GM21367 (cell line): ENCODE data around the gene CLRN1.
"Not testable (repeated sequence)": the region's sequence is repeated elsewhere in the genome, so short reads cannot be mapped to it uniquely, and the experiment has no call there.

Experiments used
- ATAC-seq: cut with Tn5 transposase; IDR thresholded peaks from one replicate; pipeline ENCODE4 v1.9.1; 2021; ENCODE audit not compliant: unreplicated experiment

Gene CLRN1, protein sequence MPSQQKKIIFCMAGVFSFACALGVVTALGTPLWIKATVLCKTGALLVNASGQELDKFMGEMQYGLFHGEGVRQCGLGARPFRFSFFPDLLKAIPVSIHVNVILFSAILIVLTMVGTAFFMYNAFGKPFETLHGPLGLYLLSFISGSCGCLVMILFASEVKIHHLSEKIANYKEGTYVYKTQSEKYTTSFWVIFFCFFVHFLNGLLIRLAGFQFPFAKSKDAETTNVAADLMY

DNA sequence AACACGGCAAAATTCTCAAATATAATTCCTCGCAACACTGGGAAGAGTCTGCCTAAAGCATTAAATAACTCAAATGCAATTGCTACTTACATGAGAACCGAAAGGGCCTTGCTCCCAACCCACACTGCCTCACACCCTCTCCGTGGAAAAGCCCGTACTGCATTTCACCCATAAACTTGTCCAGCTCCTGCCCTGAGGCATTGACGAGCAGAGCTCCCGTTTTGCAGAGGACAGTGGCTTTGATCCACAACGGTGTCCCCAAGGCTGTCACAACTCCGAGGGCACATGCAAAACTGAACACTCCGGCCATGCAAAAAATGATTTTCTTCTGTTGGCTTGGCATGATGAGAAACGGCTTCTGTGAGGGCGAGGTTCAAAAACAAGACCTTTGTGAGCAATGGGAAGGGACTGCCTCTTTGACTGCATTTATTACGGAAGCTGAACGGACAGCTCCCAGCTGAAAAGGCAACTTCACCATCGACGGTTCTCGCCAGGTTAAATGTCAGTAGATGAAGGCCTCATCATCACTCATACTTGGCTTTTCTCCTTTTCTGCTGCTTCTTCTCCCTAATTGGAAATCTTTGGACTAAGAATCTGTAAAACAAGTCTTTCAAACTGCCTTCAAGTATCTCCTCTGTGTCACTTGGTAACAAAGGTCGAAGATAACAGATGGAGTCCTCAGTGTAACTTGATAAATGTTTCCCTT lies at the start of gene CLRN1:
CLRN1 (minus strand) TSS at position 362 of the 706 bp plus-strand sequence; CDS start at position 343, 19 bp downstream.
- ATAC-seq: no peak

DNA sequence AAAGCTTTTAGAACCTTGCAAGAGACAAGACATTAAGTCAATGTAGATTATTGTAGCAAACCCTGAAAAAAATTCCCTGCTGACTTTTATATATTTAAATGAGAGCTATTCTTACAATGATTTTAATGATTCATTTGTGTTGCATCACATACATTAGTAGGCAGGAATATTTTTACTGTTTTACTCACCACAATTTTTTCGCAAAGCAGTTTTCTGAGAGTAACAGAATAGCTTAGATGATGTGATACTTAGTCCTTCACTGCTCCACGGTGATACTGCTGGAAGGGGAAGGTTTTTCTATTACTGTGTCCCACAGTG lies 43.9 kb upstream of the CLRN1 start:
- no peak for ATAC-seq

DNA sequence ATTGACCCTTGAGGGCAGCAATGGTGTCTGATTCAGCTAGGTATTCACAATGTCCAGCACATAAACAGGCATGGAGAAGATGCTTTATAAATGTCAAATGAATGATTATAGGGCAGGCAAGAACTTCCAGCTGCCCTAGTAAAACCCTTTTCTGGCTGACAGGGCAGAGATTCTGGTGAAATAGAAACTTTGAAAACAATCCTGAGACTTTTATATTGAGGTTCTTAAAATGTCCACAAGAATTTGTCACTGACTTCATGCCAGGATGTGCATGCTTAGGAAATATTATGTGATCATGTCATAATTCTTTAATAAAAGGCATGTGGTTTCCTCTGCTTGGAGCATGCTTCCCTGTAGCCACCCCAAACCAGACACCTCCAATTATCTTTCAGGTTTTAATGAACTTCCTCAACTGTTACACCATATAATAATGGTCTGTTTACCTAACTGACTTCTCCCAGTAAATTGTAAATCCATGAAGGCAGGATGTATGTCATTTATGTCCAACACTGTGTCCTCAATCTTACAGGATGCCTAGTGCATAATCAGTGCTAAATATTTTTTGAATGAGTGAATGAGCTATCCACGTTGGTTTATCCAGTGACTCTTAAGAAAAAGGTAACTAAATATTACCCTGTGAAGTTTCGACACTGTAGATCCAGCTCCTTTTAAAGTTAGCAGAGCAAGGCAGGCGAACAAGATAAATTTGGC lies 43.4 kb upstream of the CLRN1 start:
- ATAC-seq: no peak

DNA sequence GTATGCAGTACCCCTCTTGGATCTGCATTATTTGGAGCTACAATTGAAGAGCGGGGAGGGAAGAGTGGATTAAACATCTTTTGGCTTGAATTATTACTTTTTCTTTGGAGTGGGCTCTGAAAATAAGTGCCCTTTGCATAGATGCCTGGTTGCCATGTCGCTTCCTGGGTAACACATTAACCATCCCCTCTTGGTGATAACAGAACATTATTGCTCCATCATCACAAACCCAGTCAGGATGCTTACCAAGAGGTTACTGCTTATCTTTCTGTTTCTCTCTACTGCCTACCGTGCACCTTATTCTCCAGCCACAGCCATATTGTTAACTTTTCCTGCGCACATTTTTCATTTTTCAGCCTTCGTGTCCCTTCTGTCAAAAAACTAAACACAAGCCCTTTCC lies 42.7 kb upstream of the CLRN1 start:
- no peak for ATAC-seq

DNA sequence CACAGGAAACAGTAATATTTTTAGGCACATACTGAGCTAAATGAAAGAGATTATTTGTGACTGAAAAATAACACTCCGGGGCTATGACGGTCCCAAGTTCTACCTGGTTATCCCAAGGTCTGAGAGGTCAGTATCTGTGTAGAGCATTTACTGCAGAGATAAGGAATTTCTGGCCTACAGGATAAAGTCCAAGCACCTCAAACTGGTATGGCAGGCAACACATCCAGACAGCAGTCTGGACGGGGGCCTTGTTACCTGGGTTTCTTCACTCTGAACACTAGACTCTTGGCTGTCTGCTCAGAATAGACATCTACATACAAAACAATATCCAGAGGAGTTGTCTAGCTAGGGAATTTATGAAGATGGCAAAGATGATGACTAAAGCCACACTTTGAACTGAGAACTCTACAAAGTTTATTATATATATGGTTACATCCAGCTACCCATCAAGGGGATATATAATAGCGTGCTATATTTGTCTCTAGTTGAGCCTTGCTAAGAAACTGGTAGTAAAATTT lies 42.0 kb upstream of the CLRN1 start:
- no peak for ATAC-seq

DNA sequence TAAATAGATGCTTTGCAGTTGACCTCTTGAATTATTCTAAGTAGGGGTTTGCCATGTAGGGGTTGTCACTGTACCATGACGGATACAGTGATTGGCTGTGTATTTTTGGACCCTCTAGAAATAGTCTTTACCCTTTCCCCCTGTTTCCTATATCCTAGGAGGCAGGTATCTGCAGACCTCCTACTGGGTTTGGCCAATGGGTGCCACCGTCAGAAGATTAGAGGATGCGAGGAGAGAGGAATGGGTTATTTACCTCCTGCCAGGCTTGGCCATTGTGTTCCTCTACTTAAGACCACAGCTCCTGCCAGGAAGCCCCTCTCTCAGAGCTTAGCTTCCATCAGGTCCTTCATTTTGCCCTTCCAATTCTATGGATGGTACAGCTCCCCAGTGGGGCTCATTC lies 40.2 kb upstream of the CLRN1 start:
- no peak for ATAC-seq

DNA sequence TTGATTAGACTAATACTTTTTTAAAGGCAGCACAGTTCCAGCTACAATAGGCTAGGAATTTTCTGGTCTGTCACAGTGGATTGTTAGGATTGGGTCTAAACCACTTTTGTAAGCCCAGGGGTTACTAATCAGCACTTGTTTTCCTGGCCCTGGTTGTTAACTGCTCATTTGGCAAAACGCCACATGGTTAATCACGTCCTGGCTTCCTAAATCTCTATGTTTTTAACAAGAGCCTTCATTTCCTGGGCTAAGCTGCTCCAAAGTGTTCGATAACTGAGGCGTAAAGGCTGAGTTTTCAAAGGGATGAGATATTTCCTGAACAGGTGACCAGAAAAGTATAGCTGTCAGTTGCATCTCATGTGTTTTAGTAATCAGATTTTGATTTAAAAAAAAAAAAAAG lies 38.9 kb upstream of the CLRN1 start:
- no peak for ATAC-seq

DNA sequence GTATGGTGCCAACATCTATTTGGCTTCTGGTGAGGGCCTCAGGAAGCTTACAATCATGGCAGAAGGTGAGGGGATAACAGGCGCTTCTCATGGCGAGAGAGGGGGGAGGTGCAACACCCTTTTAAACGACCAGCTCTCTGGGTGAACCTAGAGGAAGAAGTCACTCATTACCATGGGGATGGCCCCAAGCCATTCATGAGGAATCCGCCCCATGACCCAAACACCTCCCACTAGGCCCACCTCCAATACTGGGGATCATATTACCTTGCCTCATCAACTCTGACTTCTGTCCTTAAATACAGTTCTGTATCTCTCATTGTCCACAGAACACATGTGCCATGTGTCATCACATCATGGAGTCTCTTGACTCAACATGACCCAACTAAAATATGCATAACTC lies 37.5 kb upstream of the CLRN1 start:
- ATAC-seq: no peak

DNA sequence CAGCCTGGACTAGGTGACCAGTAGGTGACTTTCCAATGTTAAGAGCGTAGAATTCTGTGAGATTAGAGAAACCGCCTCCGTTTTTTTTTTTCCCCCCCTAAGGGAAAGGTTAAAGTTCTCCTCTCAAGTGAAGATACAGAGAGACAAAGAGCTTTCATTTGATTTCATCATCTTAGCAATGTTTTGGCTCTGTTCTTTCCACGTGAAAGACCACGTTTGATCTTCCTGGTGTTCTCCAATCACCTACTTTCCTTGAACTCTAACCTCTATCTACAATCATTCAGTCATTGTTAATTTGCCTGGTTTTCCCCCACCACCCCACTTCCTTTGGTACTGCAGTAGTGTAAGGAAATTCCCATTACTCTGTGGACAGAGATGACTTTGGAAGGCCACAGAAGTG lies 36.9 kb upstream of the CLRN1 start:
- no peak for ATAC-seq

DNA sequence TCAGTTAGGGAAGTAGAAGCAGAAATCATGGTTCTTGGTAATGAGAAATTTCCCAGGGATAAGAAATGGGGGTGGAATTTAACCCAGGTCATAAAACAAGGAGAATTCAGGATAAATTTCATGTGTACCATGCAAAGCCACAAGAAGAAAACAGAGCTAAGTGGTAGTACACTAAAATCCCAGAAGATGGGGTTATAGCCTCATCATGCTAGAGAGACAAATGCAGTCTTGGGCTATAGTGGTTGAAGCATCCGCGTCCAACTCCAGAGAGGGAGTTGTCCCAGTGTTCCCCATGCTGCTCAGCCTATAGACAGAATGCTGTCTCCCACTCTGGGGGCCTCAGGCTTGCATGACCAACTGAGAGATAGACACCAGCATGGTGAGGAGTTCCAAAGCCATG lies 36.2 kb upstream of the CLRN1 start:
- no peak for ATAC-seq

DNA sequence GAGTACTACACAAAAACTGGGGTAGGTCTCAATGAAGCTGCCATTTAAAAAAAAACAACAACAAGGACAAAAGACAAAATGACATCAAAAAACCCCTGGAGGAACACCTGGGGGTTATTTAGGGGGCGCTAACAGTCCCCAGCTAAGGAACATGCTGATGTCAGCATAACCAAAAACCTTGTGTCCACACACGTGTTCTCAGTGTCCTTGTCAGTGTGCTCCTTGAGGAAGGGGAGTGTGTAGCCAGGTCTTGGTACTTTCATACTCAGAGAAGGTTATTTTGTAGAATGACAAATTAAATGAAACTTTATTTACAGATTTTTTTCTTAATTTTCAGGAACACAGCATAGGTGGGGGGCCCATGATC lies 31.2 kb upstream of the CLRN1 start:
- no peak for ATAC-seq

DNA sequence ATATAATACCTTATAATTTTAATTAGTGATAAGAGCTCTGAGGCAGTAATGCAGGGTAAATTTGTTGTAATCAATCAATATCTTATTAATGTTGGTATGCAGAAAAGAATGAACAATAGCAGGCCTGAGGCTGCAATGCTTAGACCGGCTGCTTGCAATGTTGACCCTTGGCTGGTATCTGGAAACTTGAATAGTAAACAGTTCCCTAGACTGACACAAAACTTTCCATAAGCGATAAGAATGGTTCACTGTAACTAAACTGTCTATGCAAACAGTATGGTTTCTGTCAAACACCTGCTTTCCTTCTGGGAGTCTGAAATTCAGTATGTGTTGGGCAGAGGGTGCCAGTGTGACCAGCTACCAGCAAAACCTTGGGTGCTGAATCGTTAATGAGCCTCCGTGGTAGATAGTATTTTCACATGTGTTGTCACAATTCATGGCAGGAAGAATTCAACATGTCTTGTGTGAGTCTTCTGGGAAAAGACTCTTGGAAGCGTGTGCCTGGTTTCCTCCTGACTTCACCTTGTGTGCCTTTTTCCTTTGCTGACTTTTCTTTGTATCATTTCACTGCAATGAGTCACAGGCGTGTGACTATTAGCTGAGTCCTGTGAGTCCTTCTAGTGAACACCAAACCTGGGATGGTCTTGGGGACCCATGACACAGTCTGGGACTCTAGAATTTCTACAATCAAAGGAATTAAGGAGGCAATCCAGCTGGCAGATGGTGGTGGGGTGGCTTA lies 30.7 kb upstream of the CLRN1 start:
- ATAC-seq: no peak

DNA sequence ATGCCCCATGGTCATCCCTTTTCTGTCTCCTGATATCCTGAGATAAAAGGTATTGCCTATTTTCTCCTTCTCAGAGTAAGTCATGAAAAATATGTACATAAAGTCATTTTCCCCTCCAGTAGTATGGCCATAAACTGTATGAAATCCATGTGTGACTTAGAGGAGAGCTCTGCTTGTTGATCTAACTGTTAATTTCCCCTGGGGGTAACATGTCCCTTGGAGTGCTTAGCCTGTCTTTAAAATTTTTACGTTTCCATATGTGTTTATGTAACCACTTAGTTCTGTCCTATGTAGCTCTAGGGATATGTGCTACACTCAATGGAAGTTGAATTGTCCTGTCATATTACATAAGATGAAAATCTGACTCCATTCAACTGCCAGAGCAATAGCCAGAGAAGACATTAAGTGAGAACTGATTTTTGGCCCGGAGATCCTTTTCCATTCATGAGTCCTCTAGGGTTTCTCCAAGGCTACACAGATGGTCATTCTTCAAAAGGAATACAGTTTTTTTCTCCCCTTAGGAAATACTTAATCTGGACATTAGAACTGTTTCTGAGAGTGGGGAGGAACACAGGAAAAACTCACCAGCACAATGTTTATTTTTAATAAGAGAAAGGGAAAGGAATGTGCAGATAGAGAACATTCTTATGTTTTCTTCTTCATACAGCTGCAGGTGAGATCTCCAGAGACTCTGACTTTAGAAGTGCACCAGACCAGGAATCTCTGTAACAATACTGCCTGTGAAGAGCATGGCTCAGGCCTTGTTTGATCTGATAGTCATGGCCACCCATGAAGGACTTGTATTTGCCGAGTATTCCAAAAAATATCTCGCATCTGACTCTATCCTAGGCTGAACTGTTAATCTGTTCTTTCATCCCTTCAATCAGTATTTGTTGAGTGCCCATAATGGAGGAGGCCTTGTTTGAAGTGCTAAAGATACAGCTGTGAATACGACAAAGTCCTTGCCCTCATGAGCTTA lies 29.8 kb upstream of the CLRN1 start:
- no peak for ATAC-seq

DNA sequence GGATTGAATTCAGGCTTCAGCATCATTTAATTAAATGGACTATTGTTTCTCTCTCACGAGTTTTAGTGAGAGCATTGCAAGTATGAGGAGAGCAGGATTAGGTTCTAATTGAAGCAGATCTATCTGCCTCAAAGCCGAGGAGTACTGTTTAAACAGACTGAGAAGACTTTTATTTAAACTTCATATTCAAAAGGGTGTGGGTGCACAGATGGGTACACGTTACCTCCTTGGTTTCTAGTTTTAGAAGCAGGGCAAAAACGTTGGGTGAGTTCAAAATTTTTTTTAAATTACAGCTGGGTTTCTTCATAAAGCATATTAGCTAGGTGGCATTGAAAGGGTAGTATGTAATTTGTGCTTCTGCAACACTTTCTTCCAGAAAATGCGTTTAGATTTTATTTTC lies 26.5 kb upstream of the CLRN1 start:
- ATAC-seq: no peak

DNA sequence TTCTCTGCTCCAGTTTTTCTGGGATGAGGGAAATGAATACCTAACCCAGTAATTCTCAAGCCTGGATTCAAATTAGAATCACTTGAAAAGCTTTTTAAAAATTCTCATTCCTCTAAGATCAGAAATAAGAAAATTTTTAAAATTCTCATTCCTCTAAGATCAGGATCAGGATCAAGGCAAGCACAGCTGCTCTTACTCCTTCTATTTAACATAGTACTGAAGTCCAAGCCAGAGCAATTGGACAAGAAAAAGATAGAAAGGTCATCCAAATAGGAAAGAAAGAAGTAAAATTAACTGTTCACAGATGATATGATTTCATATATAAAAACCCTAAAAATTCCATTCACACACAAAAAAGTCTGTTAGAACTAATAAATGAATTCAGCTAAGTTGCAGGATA lies 24.2 kb upstream of the CLRN1 start:
- ATAC-seq: no peak

DNA sequence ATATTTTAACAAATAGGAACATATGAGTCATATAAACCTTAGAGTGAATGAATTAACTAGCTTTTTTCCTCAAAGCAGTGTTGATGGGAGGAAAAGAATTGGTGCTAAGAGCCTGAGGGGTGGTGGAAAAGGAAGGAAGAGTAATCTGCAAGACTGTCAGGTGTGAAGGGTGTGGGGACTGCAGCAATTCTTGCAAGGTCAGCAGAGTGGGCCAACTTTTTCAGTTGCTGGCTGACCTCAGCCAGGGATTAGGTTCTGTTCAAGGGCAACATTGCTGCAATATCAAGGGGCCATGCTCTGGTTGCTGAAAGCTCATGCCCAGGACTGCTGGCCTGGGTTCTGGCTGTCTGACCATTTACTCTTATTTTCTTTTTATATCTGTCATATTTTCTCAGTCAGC lies 23.0 kb upstream of the CLRN1 start:
- ATAC-seq: no peak

DNA sequence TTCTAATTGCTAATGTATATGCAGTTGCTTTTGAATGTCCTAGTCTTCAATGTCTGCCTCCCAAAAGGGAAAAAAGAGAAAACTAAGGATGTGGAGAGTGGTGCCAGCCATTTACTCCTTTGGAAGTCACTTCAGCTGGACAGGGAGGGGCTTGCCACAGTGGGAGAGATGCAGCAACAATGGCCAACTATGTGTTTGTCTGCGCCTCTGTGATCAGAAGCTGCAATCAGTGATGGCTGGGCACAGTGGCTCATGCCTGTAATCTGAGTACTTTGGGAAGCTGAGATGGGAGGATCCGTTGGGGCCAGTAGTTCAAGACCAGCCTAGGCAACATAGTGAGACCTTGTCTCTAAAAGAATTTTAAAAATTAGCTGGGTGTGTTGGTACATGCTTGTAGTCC lies 16.7 kb upstream of the CLRN1 start:
- ATAC-seq: no peak

DNA sequence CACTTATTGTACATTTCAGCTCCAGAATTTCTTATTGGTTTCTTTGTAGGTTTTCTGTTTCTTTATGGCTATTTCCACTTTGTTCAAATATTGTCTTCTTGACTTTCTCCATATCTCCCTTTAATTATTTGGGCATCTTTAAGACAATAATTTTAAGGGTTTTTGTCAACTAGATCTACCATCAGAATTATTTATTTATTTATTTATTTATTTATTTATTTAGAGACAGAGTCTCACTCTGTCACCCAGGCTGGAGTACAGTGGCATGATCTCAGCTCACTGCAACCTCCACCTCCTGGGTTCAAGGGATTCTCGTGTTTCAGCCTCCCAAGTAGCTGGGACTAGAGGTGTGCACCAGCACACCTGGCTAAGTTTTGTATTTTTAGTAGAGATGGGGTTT lies 15.9 kb upstream of the CLRN1 start:
- ATAC-seq: not testable (repeated sequence)

DNA sequence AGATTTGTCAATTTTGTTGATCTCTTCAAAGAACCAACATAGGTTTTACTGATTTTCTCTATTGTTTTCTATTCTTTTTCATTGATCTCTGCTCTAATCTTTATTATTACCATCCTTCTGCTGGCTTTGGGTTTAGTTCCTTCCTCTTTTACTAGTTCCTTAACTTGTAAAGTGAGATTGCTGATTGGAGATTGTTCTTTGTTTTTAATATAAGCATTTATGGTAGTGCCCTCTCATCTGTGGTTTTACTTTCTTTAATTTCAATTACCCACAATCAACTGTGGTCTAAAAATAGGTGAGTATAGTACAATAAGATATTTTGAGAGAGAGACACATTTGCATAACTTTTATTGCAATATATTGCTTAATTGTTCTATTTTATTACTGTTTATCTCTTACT lies 13.2 kb upstream of the CLRN1 start:
- ATAC-seq: no peak

DNA sequence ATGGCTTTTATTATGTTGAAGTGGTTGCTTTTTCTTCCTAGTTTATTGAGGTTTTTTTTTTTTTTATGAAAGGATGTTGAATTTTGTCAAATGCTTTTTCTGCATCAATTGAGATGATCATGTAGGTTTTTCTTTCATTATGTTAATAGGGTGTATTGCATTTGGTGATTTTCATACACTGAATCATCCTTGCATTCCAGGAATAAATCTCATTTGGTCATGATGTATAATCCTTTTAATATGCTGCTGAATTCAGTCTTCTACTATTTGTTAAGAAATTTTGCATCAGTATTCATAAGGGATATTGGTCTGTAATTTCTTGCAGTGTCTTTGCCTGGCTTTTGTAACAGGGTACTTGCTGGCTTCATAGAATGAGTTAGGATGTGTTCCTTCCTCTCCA lies 11.5 kb upstream of the CLRN1 start:
- ATAC-seq: no peak
